GM12878 (cell line): ENCODE results near the gene NNAT. TPM values are rescaled to one million over a fixed set of nuclear protein-coding genes. Genes with fewer than 3 reads are reported as not detected.

Experiments
- ATAC-seq: fragments of 200-7000 bp; cut with Tn5 transposase; 3 replicates; pipeline ENCODE4 v1.9.1; 2020; ENCODE audit warnings: mild to moderate bottlenecking, moderate library complexity
- BruUV-seq: library from RNA; stranded (reverse); fragments of 400-500 nt; replicated peaks from 2 replicates; lab custom pipeline; 2021; lab: Mats Ljungman, UMichigan
- CTCF ChIA-PET: fragments of 300-600 bp; sonication (Branson Sonifier 250); formaldehyde crosslinking; extraction: SDS; loops from one replicate; lab custom pipeline; 2021; ENCODE audit warnings: inconsistent platforms; lab: Yijun Ruan, JAX
- POLR2A ChIA-PET: fragments of 350-600 bp; formaldehyde crosslinking; extraction: SDS; loops from one replicate; lab custom pipeline; 2021; ENCODE audit warnings: inconsistent platforms; lab: Charles Lee
- RAD21 ChIA-PET: fragments of 300-600 bp; sonication (Branson Sonifier 250); formaldehyde crosslinking; loops from one replicate; lab custom pipeline; 2023; ENCODE audit warnings: antibody characterized with exemption; ENCODE audit not compliant: unreplicated experiment; lab: Charles Lee
- SMC1A ChIA-PET: fragments of 300-600 bp; sonication (Branson Sonifier 250); formaldehyde crosslinking; loops from one replicate; lab custom pipeline; 2023; ENCODE audit not compliant: unreplicated experiment, uncharacterized antibody; lab: Charles Lee
- DNase-seq: peaks from one replicate; pipeline ENCODE4 v3.0.0-alpha.2; 2011; ENCODE audit warnings: low read depth, low spot score
- FAIRE-seq: peaks from 3 replicates; lab custom pipeline; 2011; peaks lifted over from hg19 to GRCh38; lab: Jason Lieb, UNC
- H2AFZ ChIP-seq: 2 replicates; pipeline ENCODE4 v1.6.0; 2011; ENCODE audit warnings: low read depth, low read length, control low read depth; ENCODE audit not compliant: control insufficient read depth
- H3K27ac ChIP-seq: 2 replicates; pipeline ENCODE4 v1.5.1; 2011; ENCODE audit warnings: control low read depth; ENCODE audit not compliant: control insufficient read depth, insufficient read depth
- H3K27me3 ChIP-seq, 2 experiments: replicated peaks in 1 of 2; 2 replicates each; pipeline versions ENCODE4 v1.6.0 to v1.6.1; 2011; ENCODE audit warnings: low read length in 1 of 2; ENCODE audit not compliant: control insufficient read depth in 2 of 2, insufficient read depth in 2 of 2
- H3K36me3 ChIP-seq, 2 experiments: 2 replicates each; pipeline ENCODE4 v1.5.1; 2011; ENCODE audit warnings: low read length in 1 of 2; ENCODE audit not compliant: control insufficient read depth in 2 of 2, insufficient read depth in 2 of 2
- H3K4me1 ChIP-seq: 2 replicates; pipeline ENCODE4 v1.6.1; 2011; ENCODE audit warnings: mild to moderate bottlenecking, low read length, moderate library complexity, mixed read lengths; ENCODE audit not compliant: control insufficient read depth, insufficient read depth
- H3K4me2 ChIP-seq: 2 replicates; pipeline ENCODE4 v1.6.0; 2011; ENCODE audit warnings: control low read depth; ENCODE audit not compliant: control insufficient read depth, insufficient read depth
- H3K4me3 ChIP-seq: fragments of 200-600 bp; sonication (generic); 2 replicates; pipeline ENCODE4 v1.5.1; 2016
- H3K79me2 ChIP-seq: 2 replicates; pipeline ENCODE4 v1.6.0; 2011; ENCODE audit warnings: low read length; ENCODE audit not compliant: control insufficient read depth, insufficient read depth
- H3K9ac ChIP-seq: 2 replicates; pipeline ENCODE4 v1.8.0; 2011; ENCODE audit warnings: low read length, control low read depth, mixed read lengths; ENCODE audit not compliant: control insufficient read depth, insufficient read depth
- H3K9me3 ChIP-seq: replicated peaks from 3 replicates; pipeline ENCODE4 v1.5.1; 2011; ENCODE audit warnings: mild to moderate bottlenecking, low read length; ENCODE audit not compliant: control insufficient read depth, insufficient read depth
- H4K20me1 ChIP-seq: 2 replicates; pipeline ENCODE4 v1.6.0; 2011; ENCODE audit not compliant: control insufficient read depth, insufficient read depth
- CBX3 ChIP-seq: fragments of 200-600 bp; sonication (generic); IDR thresholded peaks from 2 replicates; pipeline ENCODE4 v1.6.1; 2016; ENCODE audit warnings: low read depth, borderline replicate concordance
- CHD1 ChIP-seq: IDR thresholded peaks from 2 replicates; pipeline ENCODE4 v1.6.1; 2012; ENCODE audit warnings: low read depth, low read length, improper control_type of control experiment
- GATAD2B ChIP-seq: fragments of 450-650 bp; conservative IDR thresholded peaks from 2 replicates; pipeline ENCODE4 v1.6.1; 2017; ENCODE audit warnings: low read depth, mild to moderate bottlenecking, moderate library complexity
- NBN ChIP-seq: fragments of 450-650 bp; IDR thresholded peaks from 2 replicates; pipeline ENCODE4 v1.6.1; 2016
- NFIC ChIP-seq: IDR thresholded peaks from 2 replicates; pipeline ENCODE4 v1.6.1; 2012; ENCODE audit warnings: low read depth, mild to moderate bottlenecking, inconsistent platforms, low read length, moderate library complexity
- POLR2A ChIP-seq: IDR thresholded peaks from 2 replicates; pipeline ENCODE4 v1.6.1; 2011; ENCODE audit warnings: low read depth, mild to moderate bottlenecking, low read length
- POLR2AphosphoS2 ChIP-seq: IDR thresholded peaks from 2 replicates; pipeline ENCODE4 v1.6.1; 2011; ENCODE audit warnings: low read depth, mild to moderate bottlenecking, low read length, improper control_type of control experiment, moderate library complexity
- SUPT20H ChIP-seq: IDR thresholded peaks from 2 replicates; pipeline ENCODE4 v1.6.1; 2011; ENCODE audit warnings: low read depth, mild to moderate bottlenecking, low read length, moderate library complexity, borderline replicate concordance; ENCODE audit not compliant: control insufficient read depth
- ZZZ3 ChIP-seq: IDR thresholded peaks from 2 replicates; pipeline ENCODE4 v1.6.1; 2011; ENCODE audit warnings: low read depth; ENCODE audit not compliant: control insufficient read depth, insufficient read length
- WGBS: methylation state at CpG from one replicate; pipeline ENCODE4 v1.1.6; 2016; ENCODE audit warnings: low lambda C conversion rate; ENCODE audit not compliant: insufficient replicate concordance, insufficient coverage; ENCODE audit errors: missing lambda C conversion rate; 5-methylcytosine and 5-hydroxymethylcytosine counted together
- in situ Hi-C: fragments of 300-500 bp; cut with MboI; formaldehyde crosslinking; loops from 9 replicates; pipeline ENCODE4 v1.14.3; 2018; ENCODE audit warnings: mixed read lengths
- intact Hi-C: fragments of 100-400 bp; cut with micrococcal nuclease; formaldehyde crosslinking; loops from one replicate; pipeline ENCODE4 v1.14.2; 2022; ENCODE audit not compliant: unreplicated experiment
- polyA plus RNA-seq, 11 experiments: library from polyadenylated mRNA; depleted of rRNA in 4 of 11; unstranded in 6 of 11; stranded (reverse) in 5 of 11; fragments of >200 nt; fragmentation: Nextera tagmentation in 4 of 11; fragmentation: Illumina TruSeq in 1 of 11; extraction: Ambion mirVana in 4 of 11; extraction: Trizol in 1 of 11; gene quantifications; 1 replicate in 1 of 11; 2 replicates in 10 of 11; pipeline versions ENCODE4 v1.2.1 to v1.2.3, GENCODE V29; 2011 to 2016; ENCODE audit warnings: inconsistent platforms in 2 of 11, missing spikeins in 2 of 11, low read depth in 1 of 11
- total RNA-seq, 4 experiments: library from RNA; depleted of rRNA in 3 of 4; stranded (reverse); fragments of >200 nt in 3 of 4; fragmentation: Illumina TruSeq in 1 of 4; extraction: Trizol in 1 of 4; gene quantifications; 2 replicates each; pipeline versions ENCODE4 v1.2.1 to v1.2.3, GENCODE V29; 2013 to 2021
- TF ChIP-seq, protein P1 (sequence below): IDR thresholded peaks from 2 replicates; pipeline ENCODE4 v1.6.1; 2012; ENCODE audit warnings: low read depth, low read length, improper control_type of control experiment
- TF ChIP-seq, protein P2 (sequence below): fragments of 450-650 bp; IDR thresholded peaks from 2 replicates; pipeline ENCODE4 v1.6.1; 2017; ENCODE audit warnings: mild to moderate bottlenecking, moderate library complexity

NNAT gene
- total and polyA plus RNA-seq, 10 of the 15 experiments (the other 5 are each of a cell fraction or from before 2014, with no cell fraction given), result 0.22 to 0.99 (median 0.42) TPM; not detected in 7

DNA sequence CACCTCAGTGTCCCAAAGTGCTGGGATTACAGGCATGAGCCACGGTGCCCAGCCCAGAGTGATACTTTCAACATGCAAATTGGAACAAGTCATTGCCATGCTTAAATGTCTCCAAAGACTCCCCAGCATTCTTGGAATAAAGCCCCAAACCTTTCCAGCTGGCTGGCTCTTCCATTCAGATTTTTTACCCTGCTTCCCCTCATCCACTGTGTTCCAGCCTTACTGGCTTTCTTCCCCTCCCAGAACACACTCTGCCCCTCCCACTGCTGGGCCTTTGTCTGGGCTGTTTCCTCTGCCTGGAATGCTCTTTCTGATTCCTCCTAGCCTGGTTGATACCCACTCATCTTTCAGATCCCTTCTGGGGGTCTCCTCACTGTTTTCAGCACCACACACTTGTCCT lies 40.1 kb upstream of the NNAT start:
- TF ChIP-seq POLR2AphosphoS2 (no peak), GATAD2B (no peak), CHD1 (no peak), SUPT20H (no peak), NBN (no peak), ZZZ3 (no peak), CBX3 (no peak), NFIC (no peak), POLR2A (no peak)
- TF ChIP-seq, protein P1, sequence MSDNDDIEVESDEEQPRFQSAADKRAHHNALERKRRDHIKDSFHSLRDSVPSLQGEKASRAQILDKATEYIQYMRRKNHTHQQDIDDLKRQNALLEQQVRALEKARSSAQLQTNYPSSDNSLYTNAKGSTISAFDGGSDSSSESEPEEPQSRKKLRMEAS, result no peak
- TF ChIP-seq, protein P2, sequence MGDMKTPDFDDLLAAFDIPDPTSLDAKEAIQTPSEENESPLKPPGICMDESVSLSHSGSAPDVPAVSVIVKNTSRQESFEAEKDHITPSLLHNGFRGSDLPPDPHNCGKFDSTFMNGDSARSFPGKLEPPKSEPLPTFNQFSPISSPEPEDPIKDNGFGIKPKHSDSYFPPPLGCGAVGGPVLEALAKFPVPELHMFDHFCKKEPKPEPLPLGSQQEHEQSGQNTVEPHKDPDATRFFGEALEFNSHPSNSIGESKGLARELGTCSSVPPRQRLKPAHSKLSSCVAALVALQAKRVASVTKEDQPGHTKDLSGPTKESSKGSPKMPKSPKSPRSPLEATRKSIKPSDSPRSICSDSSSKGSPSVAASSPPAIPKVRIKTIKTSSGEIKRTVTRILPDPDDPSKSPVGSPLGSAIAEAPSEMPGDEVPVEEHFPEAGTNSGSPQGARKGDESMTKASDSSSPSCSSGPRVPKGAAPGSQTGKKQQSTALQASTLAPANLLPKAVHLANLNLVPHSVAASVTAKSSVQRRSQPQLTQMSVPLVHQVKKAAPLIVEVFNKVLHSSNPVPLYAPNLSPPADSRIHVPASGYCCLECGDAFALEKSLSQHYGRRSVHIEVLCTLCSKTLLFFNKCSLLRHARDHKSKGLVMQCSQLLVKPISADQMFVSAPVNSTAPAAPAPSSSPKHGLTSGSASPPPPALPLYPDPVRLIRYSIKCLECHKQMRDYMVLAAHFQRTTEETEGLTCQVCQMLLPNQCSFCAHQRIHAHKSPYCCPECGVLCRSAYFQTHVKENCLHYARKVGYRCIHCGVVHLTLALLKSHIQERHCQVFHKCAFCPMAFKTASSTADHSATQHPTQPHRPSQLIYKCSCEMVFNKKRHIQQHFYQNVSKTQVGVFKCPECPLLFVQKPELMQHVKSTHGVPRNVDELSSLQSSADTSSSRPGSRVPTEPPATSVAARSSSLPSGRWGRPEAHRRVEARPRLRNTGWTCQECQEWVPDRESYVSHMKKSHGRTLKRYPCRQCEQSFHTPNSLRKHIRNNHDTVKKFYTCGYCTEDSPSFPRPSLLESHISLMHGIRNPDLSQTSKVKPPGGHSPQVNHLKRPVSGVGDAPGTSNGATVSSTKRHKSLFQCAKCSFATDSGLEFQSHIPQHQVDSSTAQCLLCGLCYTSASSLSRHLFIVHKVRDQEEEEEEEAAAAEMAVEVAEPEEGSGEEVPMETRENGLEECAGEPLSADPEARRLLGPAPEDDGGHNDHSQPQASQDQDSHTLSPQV, result no peak
- Histone ChIP-seq H3K36me3 (no peaks in the 10 kb centered on the region), H2AFZ (no peak overlapping the region), H3K4me1 (no peaks in the 10 kb centered on the region), H3K4me3 (no peak overlapping the region), H3K4me2 (no peak overlapping the region), H3K27ac (no peak overlapping the region), H3K27me3 (no peaks in the 10 kb centered on the region; a peak in 1 of 4 replicates), H4K20me1 (no peaks in the 10 kb centered on the region; the same call in 1 of the 2 replicates), H3K9ac (no peak overlapping the region), H3K79me2 (no peaks in the 10 kb centered on the region), H3K9me3 (no peaks in the 10 kb centered on the region)
- CTCF ChIA-PET, result no interaction called here
- DNase-seq (no peak), FAIRE-seq (no peak), ATAC-seq (no peak)
- RAD21 ChIA-PET, result no interaction called here
- WGBS, result 7% methylated on average over 1 of the region's 1 CpG
- POLR2A ChIA-PET, result no interaction called here
- BruUV-seq, result no TSS peak
- in situ Hi-C loops, result no loop called here
- intact Hi-C loops, result no loop called here
- SMC1A ChIA-PET, result no interaction called here
